HG02571 (cell line): ENCODE data around the gene IGLL5.

Experiments used
- ATAC-seq: cut with Tn5 transposase; IDR thresholded peaks from one replicate; pipeline ENCODE4 v1.9.1; 2021; ENCODE audit warnings: mild to moderate bottlenecking, moderate library complexity; ENCODE audit not compliant: unreplicated experiment

Gene IGLL5

GRCh38 chr22:22858559-22858937 lies 29.1 kb upstream of the IGLL5 start:
- no peak for ATAC-seq

- ATAC-seq = no peak
These were observed 24.6 kb upstream of the IGLL5 start for GRCh38 chr22:22863001-22863400.

GRCh38 chr22:22865311-22866072 lies 22.1 kb upstream of the IGLL5 start:
- peak; percentile 84 for ATAC-seq

- no peak for ATAC-seq
These were observed 21.1 kb upstream of the IGLL5 start for GRCh38 chr22:22866381-22867111.

GRCh38 chr22:22867996-22868715 lies 19.5 kb upstream of the IGLL5 start:
- no peak for ATAC-seq

- no peak for ATAC-seq
These were observed 16.8 kb upstream of the IGLL5 start for GRCh38 chr22:22870577-22871404.

GRCh38 chr22:22871536-22872278 lies 15.9 kb upstream of the IGLL5 start:
- ATAC-seq = no peak

- no peak for ATAC-seq
These were observed 14.6 kb upstream of the IGLL5 start for GRCh38 chr22:22872722-22873708.

GRCh38 chr22:22877523-22878210 lies 9.9 kb upstream of the IGLL5 start:
- ATAC-seq = no peak

GRCh38 chr22:22878211-22878570 lies 9.4 kb upstream of the IGLL5 start:
- ATAC-seq = no peak

- ATAC-seq = no peak
These were observed 8.6 kb upstream of the IGLL5 start for GRCh38 chr22:22878801-22879674.

GRCh38 chr22:22879675-22880155 lies 7.9 kb upstream of the IGLL5 start:
- no peak for ATAC-seq

- no peak for ATAC-seq
These were observed 7.0 kb upstream of the IGLL5 start for GRCh38 chr22:22880645-22881044.

GRCh38 chr22:22881116-22882000 lies 6.3 kb upstream of the IGLL5 start:
- ATAC-seq = no peak

GRCh38 chr22:22882033-22882717 lies 5.4 kb upstream of the IGLL5 start:
- ATAC-seq = no peak
